SK-N-MC (cell line): ENCODE measurements around the gene NEDD8.

Experiments
- EZH2 ChIP-seq: fragments of 200-600 bp; sonication (generic); IDR thresholded peaks from one replicate; pipeline ENCODE4 v1.6.1; 2017; ENCODE audit warnings: antibody characterized with exemption
- POLR2AphosphoS5 ChIP-seq: IDR thresholded peaks from 2 replicates; pipeline ENCODE4 v1.6.1; 2012; ENCODE audit warnings: mild to moderate bottlenecking, low read depth, low read length, borderline replicate concordance

- TF ChIP-seq POLR2AphosphoS5 (no peak), EZH2 (no peak)
Observed at GRCh38 chr14:24231263-24232120, 675 bp downstream of the NEDD8 start.
